Posterior cingulate gyrus (tissue), 11 donors: ENCODE results near the gene NBEA.

Experiments
- DNase-seq, 10 donors: peaks; one replicate each; pipeline versions ENCODE4 v3.0.0 to v3.0.0-alpha.2; 2020 to 2021; ENCODE audit warnings: mixed read lengths in 3 of 10
- intact Hi-C: fragments of 100-400 bp; cut with DNase I; formaldehyde crosslinking; loops from one replicate; pipeline ENCODE4 v1.15.1; 2023

The NBEA gene

DNA sequence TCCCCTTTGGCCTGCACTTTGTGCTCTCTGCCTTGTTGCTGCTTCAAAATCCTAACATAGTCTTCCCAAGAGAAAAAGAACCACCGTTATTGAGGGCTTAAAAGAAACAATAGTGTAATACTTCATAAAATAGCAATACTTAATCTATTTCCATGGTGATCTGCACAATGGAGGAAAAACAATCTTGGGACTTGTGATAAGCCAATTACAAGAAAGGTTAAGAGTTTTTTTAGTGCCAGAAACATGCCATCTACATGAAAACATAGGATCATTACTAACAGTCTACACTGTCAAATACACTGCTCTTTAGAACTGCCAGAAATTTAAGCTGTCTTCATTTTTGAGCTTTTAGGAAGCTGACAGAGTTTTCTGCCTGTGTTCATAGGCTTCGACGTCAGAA, 588.5 kb downstream of the NBEA start:
- intact Hi-C loops: no loop called here
- DNase-seq: no peak

DNA sequence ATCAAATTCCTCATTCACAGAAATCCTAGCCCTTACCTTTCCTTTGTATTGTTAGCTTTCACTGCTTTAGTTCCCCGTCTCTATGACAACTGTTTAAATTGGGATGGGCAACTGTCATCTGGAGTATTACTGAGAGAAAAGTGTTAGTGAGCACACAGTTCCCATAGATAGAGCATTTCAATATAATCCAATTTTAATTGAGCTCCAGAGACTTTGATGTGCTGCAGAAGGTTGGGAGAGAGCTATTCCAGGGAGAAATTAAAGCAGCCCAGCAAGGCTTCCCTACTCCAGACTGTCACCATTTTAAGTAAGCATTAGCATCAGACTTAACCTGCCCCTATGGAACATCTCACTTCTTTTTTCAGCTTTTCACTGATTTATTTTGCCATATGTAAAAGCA, 589.5 kb downstream of the NBEA start:
- DNase-seq: no peak
- intact Hi-C loops: no loop called here

DNA sequence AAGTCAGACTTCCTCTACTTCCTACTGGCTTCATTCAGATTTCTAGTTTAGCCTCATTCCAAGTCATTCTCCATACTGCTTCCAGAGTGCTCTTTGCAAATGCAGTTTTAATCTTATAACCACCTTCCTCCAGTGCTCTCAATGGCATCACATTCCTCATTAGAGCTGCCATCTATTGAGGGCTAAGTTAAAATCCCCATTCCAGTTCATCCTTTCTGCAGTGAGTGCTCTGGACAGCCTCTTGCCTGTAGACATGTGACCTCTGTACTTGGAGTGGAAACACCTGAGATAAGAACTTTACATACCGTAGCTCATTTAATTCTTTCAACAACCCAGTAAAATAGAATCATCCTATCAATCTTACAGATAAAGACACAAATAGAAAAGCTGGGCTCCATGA, 592.3 kb downstream of the NBEA start:
- intact Hi-C loops: no loop called here
- no peak for DNase-seq

DNA sequence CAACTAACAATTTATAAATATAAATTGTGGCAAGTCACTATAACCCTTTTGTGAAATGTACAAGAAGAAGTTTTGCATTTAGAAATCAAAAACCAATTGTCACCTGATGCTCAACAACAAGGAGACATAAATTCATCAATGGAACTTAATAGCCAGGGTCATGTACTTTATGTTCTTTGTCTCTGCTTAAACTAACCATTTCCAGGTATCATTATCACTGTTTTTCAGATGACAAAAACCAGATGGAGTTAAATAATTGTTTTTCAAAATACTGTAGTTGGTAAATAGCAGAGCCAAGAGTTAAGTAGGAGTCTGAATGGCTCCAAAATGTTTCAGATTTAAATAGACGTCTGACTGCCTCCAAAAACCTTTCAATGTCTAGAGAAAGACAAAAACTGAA, 606.7 kb downstream of the NBEA start:
- DNase-seq: no peak
- intact Hi-C loops: no loop called here

DNA sequence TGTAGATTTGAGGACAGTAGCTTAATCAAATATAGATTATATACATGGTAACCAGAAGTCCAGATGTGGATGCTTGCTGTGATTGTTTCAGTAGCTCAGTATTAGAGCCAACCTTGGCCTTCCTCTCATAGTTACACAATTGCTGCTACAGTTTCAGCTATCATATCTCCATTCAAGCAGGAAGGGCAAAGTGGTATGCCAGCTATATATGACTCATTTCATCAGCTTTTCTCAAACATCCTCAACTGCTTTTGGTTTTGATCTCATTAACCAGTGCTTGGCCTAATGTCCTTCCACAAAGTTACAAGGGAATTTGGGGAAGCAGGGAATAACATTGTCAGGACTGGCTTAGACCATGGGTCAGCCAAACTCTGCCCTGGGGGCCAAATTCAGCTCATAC, 607.4 kb downstream of the NBEA start:
- intact Hi-C loops: no loop called here
- DNase-seq: no peak

DNA sequence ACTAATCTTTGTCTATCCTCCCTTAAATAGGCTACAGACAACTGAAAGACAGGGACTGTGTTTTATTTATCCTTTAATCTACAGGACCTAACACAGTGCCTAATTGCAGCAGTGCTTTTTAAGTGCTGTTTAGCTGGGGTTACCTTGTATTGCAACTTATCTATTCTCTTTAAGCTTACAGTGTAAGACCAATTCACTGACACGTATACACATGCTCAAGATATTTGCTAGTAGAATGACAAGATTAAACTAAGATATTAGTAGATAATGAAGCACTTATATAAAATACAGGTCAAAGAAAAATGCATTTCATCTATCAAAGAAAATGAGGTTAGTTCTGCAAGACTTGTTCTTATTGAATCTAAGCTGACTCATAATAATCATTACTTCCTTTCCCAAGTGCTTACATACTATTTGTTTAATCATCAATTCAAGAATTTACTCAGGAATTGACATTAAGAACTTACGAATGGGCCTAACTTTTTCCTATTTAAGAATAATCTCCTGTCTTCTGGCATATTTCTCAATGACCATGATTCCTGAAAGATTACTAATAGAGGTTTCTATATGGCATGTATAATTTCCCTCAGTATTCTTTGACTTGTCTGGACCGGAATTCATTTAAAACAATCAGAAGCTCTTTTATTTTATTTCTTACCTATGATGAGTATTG, 610.2 kb downstream of the NBEA start:
- intact Hi-C loops: no loop called here
- no peak for DNase-seq

DNA sequence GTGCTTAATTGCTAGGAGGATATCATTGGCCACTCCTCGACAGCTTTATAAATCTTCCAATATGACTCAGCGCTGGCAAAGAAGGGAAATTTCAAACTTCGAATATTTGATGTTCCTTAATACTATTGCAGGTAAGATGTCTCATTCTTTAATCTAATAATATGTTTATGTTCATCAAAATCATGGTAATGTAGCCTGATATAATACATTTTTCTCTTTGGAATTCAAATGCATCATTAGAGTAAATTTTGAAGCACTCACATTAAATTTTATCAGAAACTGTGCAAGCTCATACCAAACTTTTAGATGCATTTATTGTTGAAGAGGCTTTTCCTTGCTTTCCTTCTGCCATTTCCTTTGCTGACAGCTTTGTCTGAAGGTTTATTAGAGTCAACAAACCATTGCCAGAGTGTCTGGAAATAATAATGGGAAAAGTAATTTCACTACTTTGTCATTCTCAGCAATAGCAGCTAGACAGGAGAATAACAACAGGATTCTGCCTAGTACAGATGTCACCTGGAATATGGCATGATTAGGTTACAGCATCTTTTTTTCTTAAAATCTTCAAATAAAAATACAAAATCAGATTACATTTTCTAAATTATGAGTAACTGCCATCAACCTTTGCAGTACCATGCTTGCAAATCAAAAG, 613.0 kb downstream of the NBEA start:
- intact Hi-C loops: no loop called here
- no peak for DNase-seq

DNA sequence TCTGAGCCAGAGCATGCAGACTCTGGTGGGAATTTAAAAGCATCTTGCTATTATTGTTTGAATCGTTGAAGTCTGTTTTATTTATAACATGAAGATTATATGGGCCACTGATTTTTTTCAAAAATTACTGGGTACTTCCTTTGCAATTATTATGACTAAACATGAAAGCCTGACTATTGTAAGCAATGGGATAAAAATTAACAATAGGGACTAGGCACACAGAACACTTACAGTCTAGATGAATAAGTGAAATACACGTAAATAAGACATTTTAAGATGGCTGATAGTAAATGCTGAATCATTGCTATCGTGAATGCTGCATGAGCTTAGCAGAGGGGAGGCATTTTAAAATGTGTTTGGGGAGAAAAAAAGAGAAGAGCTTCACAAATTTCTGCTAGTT, 615.4 kb downstream of the NBEA start:
- intact Hi-C loops: no loop called here
- no peak for DNase-seq

DNA sequence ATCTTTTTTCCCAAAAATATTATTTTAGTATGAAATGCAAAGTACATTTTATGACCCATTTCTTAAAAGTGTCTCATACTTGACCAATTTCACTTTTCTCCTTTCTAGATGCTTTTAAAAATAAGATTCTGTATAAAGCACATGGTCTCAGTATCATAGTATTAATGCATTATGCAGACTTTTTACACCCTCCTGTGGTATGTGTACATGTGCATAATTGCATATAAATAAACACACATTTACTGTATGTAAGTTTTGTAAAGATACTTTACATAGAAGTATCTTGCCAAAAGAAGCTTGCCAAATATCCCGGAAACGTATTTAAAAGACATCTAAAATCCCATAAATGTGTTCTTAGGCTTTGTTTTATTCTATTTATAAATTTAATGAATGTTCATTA, 619.5 kb downstream of the NBEA start:
- intact Hi-C loops: no loop called here
- no peak for DNase-seq

DNA sequence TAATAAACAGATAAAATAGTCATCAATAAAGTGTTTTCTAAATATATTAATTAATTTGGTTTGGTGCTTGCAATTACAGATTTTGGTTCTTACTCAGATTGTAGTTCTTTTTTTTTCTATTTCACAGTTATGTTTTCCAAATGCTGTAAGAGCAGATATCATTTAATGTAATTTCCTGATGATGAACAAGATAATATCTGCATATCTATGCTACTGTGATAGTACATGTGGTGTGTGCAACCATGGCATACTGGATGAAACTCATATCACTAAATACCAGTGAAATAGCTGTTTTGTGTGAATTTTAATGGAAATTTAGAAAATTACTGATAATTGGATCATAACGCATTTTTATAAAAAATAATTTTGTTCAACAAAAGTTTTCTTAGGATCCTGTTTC, 623.2 kb downstream of the NBEA start:
- intact Hi-C loops: no loop called here
- no peak for DNase-seq

DNA sequence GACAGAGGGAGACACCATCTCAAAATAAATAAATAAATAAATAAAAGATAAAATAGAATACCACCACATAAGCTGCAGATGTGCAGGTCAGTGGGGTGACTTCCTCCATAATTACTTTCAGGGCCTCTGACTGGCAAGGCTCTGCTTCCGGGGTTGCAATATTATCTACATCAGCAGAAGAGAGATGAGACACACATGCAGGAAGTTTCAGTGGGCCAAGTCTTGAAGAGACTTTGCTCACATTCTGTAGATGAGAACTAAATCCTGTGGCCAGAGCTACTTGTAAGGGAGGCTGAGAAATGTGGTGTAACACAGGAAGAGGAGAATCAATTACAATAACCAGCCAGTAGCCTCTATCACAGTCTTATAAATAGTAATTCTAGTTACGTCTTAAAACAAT, 624.3 kb downstream of the NBEA start:
- DNase-seq: no peak

DNA sequence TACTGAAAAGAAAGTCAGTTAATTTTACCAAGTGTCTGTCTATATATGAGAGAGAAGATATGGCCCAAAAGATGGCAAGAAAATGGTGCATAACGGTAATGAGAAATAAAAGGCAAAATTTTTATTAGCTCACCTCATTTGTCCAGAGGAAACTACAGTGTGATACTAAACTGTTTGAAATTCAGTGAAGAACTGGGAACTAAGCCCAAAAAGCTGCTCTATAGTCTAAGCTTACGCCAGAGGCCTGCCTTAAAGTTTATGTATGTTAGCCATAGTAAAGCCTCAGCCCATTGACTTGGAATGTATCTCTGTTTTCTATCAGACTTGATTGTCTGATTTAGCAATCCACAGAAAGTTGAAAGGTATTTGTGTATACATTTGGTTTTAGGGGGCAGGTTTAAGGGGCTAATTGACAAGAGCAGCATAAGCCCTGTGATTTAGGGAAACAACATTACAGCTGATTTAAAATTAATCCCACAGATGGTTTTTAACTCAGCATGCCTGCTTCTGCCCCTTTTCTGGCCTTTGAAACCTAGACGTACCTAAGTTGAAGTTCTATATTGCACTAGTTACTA, 625.4 kb downstream of the NBEA start:
- intact Hi-C loops: no loop called here
- DNase-seq: no peak

More for the DNA sequence above, 624.3 kb downstream of the NBEA start:
- intact Hi-C loops: no loop called here

DNA sequence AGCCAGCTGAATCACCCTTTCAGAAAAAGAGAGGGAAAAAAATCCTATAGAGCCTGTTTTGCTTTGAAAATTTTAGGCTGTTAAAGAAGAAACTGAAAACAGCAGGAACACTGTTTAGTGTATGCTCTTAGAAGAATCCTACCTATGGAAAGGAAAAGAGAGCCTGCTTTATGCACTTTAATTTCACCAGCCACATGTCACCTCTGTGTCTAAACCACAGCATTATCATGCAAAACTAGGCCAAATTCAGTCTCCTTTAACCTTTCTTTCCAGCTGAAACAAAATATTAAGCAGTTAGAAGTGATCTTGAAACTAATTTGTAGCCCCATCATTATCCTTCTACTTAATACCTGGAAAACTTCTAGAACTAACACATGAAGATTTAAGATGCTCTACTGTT, 631.6 kb downstream of the NBEA start:
- DNase-seq: no peak
- intact Hi-C loops: no loop called here

DNA sequence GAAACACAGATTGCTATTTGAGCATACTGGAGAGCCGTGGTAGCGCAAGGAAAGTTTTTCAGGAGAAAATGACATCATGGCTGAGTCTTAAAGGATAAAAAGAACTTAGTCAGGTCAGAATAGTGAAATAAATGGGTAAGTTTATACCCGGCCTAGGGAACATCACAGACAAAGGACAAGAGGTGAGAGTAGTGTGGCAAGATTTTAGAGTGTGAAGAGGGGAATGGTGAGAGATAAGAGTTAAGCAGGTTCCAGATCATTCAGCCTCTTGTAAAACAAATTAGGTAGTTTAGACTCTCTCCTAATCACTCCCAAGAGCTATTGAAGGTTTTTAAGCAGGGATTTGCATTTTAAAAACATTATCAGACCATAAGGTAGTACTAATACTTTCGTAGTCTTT, 650.4 kb downstream of the NBEA start:
- no peak for DNase-seq
- intact Hi-C loops: no loop called here

DNA sequence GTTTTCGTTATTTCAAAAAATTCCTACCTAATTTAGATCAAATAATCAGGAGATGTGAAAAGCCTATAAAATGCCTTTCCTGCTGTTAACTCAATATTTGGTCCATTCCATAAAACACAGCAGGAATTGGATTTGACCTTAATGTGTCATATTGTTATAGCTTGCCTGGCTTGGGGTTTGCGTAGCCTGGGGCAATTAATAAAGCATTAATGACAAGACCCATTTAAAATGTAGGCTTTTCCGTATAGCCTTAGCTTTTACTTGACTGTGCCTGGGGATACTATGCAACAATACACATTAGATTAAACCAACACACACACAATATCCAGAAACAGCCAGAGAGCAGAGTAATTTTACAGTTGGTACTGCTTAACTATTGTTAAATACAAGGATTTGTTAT, 651.6 kb downstream of the NBEA start:
- intact Hi-C loops: no loop called here
- DNase-seq: no peak

DNA sequence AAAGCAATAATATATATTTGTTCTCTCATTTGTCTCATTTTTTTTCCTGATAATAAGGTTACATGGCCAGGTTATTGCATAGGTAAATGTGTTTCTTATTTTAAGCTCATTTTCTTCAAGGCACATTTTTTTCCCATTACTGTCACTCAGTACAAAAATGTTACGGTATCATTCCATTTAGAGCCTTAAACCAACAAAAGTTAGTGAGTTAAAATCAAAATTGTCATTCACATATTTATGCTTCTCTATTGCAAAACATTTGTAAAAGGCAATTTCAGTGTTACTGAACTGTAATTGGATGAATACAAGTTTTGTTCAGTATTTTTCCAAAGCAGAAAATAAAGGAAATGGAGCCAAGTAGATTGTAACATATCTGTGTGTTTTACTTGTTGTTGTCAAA, 652.0 kb downstream of the NBEA start:
- intact Hi-C loops: no loop called here
- no peak for DNase-seq

DNA sequence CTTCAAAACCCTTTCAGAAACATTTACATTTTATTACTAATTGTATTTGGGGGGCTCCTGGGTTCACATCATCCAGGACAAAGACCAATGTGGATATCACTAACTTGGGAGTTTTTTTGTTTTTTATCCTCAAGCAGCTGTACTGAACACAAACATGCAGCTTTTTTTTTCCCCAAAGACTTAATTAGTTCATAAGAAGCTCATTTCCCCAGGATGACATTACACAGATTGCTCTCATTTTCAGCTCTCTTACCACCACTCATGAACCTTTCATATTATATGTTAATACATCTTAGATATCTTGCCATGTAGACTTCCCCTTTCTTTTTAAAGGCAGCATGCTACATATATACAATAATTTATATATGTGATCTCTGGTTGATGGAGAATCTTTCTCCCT, 653.1 kb downstream of the NBEA start:
- intact Hi-C loops: no loop called here

DNA sequence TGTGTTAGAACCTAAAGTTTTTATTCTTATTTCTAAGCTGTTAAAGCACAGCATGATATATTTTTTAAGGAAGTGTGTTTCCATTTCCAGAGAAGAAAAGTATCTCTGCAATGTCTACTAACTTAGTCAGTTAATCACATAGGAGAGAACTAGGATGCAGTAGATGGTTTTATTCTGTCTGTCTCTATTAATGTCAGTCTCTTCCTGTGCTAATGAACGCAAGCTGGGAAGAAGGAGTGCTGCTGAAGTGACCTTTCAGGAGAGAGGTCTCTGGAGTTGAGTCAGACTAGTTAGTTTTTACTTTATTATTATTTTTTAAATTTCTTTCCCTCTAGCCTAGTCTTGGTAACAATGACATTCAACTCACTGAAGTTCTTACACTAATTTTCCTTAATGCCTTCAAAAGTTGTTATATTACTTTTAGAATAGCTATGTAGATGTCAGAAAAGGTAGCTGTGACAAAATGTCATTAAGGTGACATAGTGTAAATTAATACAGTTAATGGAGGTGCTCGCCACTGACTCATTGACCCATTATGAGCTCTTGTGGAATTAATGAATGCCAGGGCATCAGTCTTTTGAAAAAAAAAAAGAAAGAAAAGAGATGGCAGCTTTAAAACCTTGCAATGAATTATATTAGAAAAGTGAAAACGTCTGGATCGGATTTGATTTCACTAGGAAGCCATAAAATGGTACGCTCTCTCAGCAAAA, 654.4 kb downstream of the NBEA start:
- intact Hi-C loops: no loop called here
- no peak for DNase-seq

More for the DNA sequence above, 653.1 kb downstream of the NBEA start:
- no peak for DNase-seq

DNA sequence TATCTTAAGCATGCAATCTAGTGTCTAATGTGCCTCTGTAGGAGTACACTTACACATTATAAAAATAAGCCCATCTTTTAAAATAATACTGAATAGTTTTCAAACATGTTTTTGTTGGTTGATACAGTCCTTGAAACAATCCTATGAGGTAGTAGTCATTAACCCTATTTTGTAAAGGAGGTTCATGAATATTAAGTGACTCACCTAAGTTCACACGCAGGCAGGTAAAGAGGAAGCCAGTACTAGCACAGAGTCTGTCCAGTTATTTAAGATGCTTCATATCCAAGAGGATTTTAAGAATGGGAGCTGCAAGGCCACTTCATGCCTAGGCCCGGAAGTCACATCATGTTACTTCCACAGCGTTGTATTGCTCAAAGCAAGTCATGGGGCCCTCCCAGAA, 655.4 kb downstream of the NBEA start:
- no peak for DNase-seq
- intact Hi-C loops: no loop called here

DNA sequence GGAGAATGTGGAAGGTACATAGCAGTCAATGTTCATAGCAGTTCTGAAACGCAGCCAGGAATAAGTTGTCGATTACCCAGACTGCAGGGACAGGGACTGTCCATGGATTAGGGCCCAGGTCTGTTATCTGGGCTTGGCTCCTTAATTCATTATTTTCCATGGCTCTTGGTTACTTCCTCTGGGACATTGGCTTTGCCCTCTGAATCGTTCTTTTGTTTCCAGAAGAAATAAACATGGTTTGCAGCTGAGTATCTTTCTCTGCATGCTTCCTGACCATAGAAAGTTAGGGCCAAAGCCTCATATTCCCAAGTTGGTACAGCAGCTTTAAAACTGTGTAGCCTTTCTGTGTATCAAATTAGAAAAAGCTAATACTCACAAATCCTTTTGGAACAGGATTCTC, 656.2 kb downstream of the NBEA start:
- intact Hi-C loops: no loop called here
- DNase-seq: no peak

DNA sequence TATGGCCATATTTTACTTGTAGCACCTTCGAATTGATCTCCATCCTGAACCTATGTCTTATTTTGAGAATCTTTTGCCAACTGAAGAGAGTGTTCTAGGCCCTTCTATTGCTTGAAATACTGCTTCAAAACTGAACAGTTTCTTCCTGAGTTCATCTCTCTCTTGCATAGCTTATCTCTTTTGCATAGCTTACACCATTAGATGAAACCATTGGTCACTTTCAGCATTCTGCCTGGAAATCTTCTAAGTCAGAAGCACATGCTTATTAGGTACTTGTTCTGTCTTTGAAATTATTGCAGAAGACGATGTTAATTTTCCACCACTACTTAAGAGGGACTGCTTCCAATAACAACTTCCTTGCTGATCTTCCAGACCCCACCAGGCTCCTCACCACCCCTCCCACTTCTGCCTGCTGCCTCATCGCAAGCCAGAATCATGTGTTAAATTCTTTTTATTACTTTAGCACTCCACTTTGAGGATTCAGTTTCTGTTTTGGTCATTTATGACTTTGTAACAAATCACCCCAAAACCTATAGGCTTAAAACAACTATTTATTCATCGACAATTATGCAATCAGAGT, 656.8 kb downstream of the NBEA start:
- intact Hi-C loops: no loop called here
- no peak for DNase-seq
